K562 (cell line): Measurements from ENCODE around the gene CPNE8. TPM values are rescaled to one million over a fixed set of nuclear protein-coding genes. Genes with fewer than 3 reads are reported as not detected.

Experiments used
- ATAC-seq: fragments of 200-7000 bp; cut with Tn5 transposase; 3 replicates; pipeline ENCODE4 v1.9.1; 2020; ENCODE audit warnings: moderate library complexity
- BruUV-seq: library from RNA; stranded (reverse); fragments of 400-500 nt; replicated peaks from 2 replicates; lab custom pipeline; 2021; lab: Mats Ljungman, UMichigan
- CTCF ChIA-PET: fragments of 300-600 bp; formaldehyde crosslinking; extraction: SDS; loops from one replicate; lab custom pipeline; 2021; ENCODE audit warnings: low intra/inter-chr PET ratio; lab: Yijun Ruan, JAX
- POLR2A ChIA-PET: fragments of 300-600, 350-650 bp; sonication (Branson Sonifier 250); formaldehyde crosslinking; extraction: SDS; loops from one replicate; lab custom pipeline; 2021; ENCODE audit warnings: antibody characterized with exemption, inconsistent platforms; lab: Yijun Ruan, JAX
- DNase-seq, 4 experiments: peaks; one replicate each; pipeline versions ENCODE4 v3.0.0 to v3.0.0-alpha.2; 2011 to 2018; ENCODE audit warnings: low spot score in 3 of 4, mixed read lengths in 3 of 4; ENCODE audit errors: extremely low read depth in 1 of 4
- FAIRE-seq: peaks from 2 replicates; lab custom pipeline; 2011; peaks lifted over from hg19 to GRCh38; lab: Jason Lieb, UNC
- H2AFZ ChIP-seq: 2 replicates; pipeline ENCODE4 v1.6.0; 2011; ENCODE audit warnings: low read depth, low read length, control low read depth, inconsistent platforms
- H3K27ac ChIP-seq: fragments of 200-600 bp; 3 replicates; pipeline ENCODE4 v1.8.0; 2011; ENCODE audit warnings: low read depth, mild to moderate bottlenecking, control low read depth, inconsistent platforms, low read length, moderate library complexity, mixed read lengths; ENCODE audit errors: extremely low read depth
- H3K27me3 ChIP-seq, 2 experiments: fragments of 300-600 bp in 1 of 2; 2 replicates in 1 of 2; 3 replicates in 1 of 2; pipeline versions ENCODE4 v1.6.0 to v1.8.0; 2011; ENCODE audit warnings: inconsistent platforms in 2 of 2, low read length in 2 of 2, mild to moderate bottlenecking in 1 of 2, mixed read lengths in 1 of 2, moderate library complexity in 1 of 2; ENCODE audit not compliant: control insufficient read depth in 2 of 2, insufficient read depth in 2 of 2
- H3K36me3 ChIP-seq: fragments of 300-600 bp; 3 replicates; pipeline ENCODE4 v1.8.0; 2011; ENCODE audit warnings: mild to moderate bottlenecking, low read length, inconsistent platforms; ENCODE audit not compliant: control insufficient read depth, insufficient read depth
- H3K4me1 ChIP-seq, 2 experiments: fragments of 200-600 bp in 1 of 2; replicated peaks in 1 of 2; 2 replicates in 1 of 2; 3 replicates in 1 of 2; pipeline versions ENCODE4 v1.5.1 to v1.8.0; 2011; ENCODE audit warnings: inconsistent platforms in 2 of 2, low read length in 2 of 2, mild to moderate bottlenecking in 1 of 2, mixed read lengths in 1 of 2, moderate library complexity in 1 of 2; ENCODE audit not compliant: control insufficient read depth in 2 of 2, insufficient read depth in 2 of 2
- H3K4me2 ChIP-seq: 2 replicates; pipeline ENCODE4 v1.6.1; 2011; ENCODE audit warnings: low read length, control low read depth, inconsistent platforms, mixed read lengths; ENCODE audit not compliant: insufficient read depth
- H3K4me3 ChIP-seq: fragments of 200-600 bp; sonication (generic), shearing (Covaris generic); 2 replicates; pipeline ENCODE4 v1.5.1; 2016; ENCODE audit warnings: control low read depth, inconsistent platforms
- H3K79me2 ChIP-seq: fragments of 200-600 bp; 3 replicates; pipeline ENCODE4 v1.8.0; 2011; ENCODE audit warnings: low read length, inconsistent platforms; ENCODE audit not compliant: control insufficient read depth, insufficient read depth
- H3K9ac ChIP-seq, 2 experiments: 2 replicates each; pipeline versions ENCODE4 v1.6.0 to v1.6.1; 2011; ENCODE audit warnings: low read depth in 2 of 2, low read length in 2 of 2, control low read depth in 1 of 2, inconsistent platforms in 1 of 2, mild to moderate bottlenecking in 1 of 2, mixed read lengths in 1 of 2; ENCODE audit not compliant: insufficient read depth in 1 of 2
- H3K9me1 ChIP-seq: one replicate; pipeline ENCODE4 v1.6.0; 2011; ENCODE audit warnings: inconsistent platforms, mild to moderate bottlenecking, low read length, moderate library complexity; ENCODE audit not compliant: control insufficient read depth, insufficient read depth
- H3K9me3 ChIP-seq: replicated peaks from 2 replicates; pipeline ENCODE4 v1.5.1; 2011; ENCODE audit warnings: low read depth, low read length, inconsistent platforms; ENCODE audit not compliant: control insufficient read depth, insufficient read depth
- H4K20me1 ChIP-seq: replicated peaks from 2 replicates; pipeline ENCODE4 v1.6.1; 2011; ENCODE audit warnings: low read length, inconsistent platforms, mixed read lengths; ENCODE audit not compliant: control insufficient read depth, insufficient read depth
- ARID1B ChIP-seq: fragments of 450-650 bp; IDR thresholded peaks from 2 replicates; pipeline ENCODE4 v1.6.1; 2016; ENCODE audit warnings: antibody characterized with exemption, mild to moderate bottlenecking, inconsistent platforms
- ETS2 ChIP-seq: IDR thresholded peaks from 2 replicates; pipeline ENCODE4 v1.6.1; 2016; ENCODE audit warnings: borderline replicate concordance, missing genetic modification characterization, mild to moderate bottlenecking, moderate library complexity, missing compliant biosample characterization; ENCODE audit not compliant: poor library complexity, severe bottlenecking
- FOSL1 ChIP-seq: fragments of 200-800 bp; sonication (Bioruptor generic); conservative IDR thresholded peaks from 2 replicates; pipeline ENCODE4 v1.6.1; 2016; ENCODE audit warnings: missing genetic modification characterization, missing compliant biosample characterization
- FOXJ3 ChIP-seq: sonication (generic); formaldehyde crosslinking; IDR thresholded peaks from 2 replicates; pipeline ENCODE4 v1.4.0; 2020; ENCODE audit warnings: mild to moderate bottlenecking, missing genetic modification reagents
- FUS ChIP-seq: fragments of 200-400 bp; formaldehyde crosslinking; optimal IDR thresholded peaks from 2 replicates; pipeline ENCODE3; 2017; ENCODE audit warnings: low read depth, low read length
- GTF2F1 ChIP-seq: IDR thresholded peaks from 2 replicates; pipeline ENCODE4 v1.6.1; 2011; ENCODE audit warnings: low read depth, low read length, improper control_type of control experiment
- NFIX ChIP-seq: fragments of 250-450 bp; sonication (Bioruptor Pico); IDR thresholded peaks from 2 replicates; pipeline ENCODE4 v1.4.0; 2020; ENCODE audit warnings: low read depth, mild to moderate bottlenecking, moderate library complexity
- RBM39 ChIP-seq: fragments of 200-400 bp; formaldehyde crosslinking; optimal IDR thresholded peaks from 2 replicates; pipeline ENCODE3; 2018; ENCODE audit warnings: low read depth, low read length
- RUNX1 ChIP-seq: sonication (generic); IDR thresholded peaks from 2 replicates; pipeline ENCODE4 v1.6.1; 2016; ENCODE audit warnings: antibody characterized with exemption, low read depth
- SIRT6 ChIP-seq: IDR thresholded peaks from one replicate; pipeline ENCODE4 v1.6.1; 2012; ENCODE audit warnings: low read depth, mild to moderate bottlenecking, control low read depth, inconsistent platforms, low read length, moderate library complexity
- SOX6 ChIP-seq: fragments of 450-650 bp; IDR thresholded peaks from 2 replicates; pipeline ENCODE4 v1.6.1; 2014; ENCODE audit warnings: mild to moderate bottlenecking
- SUPT5H ChIP-seq: fragments of 450-650 bp; IDR thresholded peaks from 2 replicates; pipeline ENCODE4 v1.6.1; 2016
- ZKSCAN8 ChIP-seq: fragments of 200-800 bp; sonication (Bioruptor generic); IDR thresholded peaks from 2 replicates; pipeline ENCODE4 v1.6.1; 2016; ENCODE audit warnings: missing genetic modification characterization, missing compliant biosample characterization
- ZNF140 ChIP-seq: fragments of 250-450 bp; sonication (Bioruptor Pico); IDR thresholded peaks from 2 replicates; pipeline ENCODE4 v1.8.0; 2021; ENCODE audit warnings: moderate library complexity, mild to moderate bottlenecking, inconsistent platforms
- ZNF3 ChIP-seq: fragments of 250-450 bp; sonication (Bioruptor Pico); IDR thresholded peaks from 2 replicates; pipeline ENCODE4 v1.5.0; 2021; ENCODE audit warnings: mild to moderate bottlenecking, moderate library complexity
- ZNF436 ChIP-seq: fragments of 250-450, 450-650 bp; sonication (Bioruptor Pico); formaldehyde crosslinking; IDR thresholded peaks from 2 replicates; pipeline ENCODE4 v1.7.0; 2020; ENCODE audit warnings: mild to moderate bottlenecking
- ZNF551 ChIP-seq: fragments of 250-450 bp; sonication (Bioruptor Pico); IDR thresholded peaks from 2 replicates; pipeline ENCODE4 v1.5.0; 2021; ENCODE audit warnings: mild to moderate bottlenecking, moderate library complexity
- ZNF561 ChIP-seq: fragments of 450-650 bp; formaldehyde crosslinking; conservative IDR thresholded peaks from 2 replicates; pipeline ENCODE4 v1.4.0; 2020; ENCODE audit warnings: mild to moderate bottlenecking, moderate library complexity
- ZNF584 ChIP-seq: fragments of 200-800 bp; sonication (Bioruptor generic); IDR thresholded peaks from 2 replicates; pipeline ENCODE4 v1.6.1; 2016; ENCODE audit warnings: low read depth, mild to moderate bottlenecking, missing genetic modification characterization, missing compliant biosample characterization
- ZNF696 ChIP-seq: fragments of 250-450 bp; sonication (Bioruptor Pico); conservative IDR thresholded peaks from 2 replicates; pipeline ENCODE4 v1.4.0; 2020; ENCODE audit warnings: mild to moderate bottlenecking, moderate library complexity
- ZZZ3 ChIP-seq: fragments of 450-650 bp; IDR thresholded peaks from 2 replicates; pipeline ENCODE4 v1.6.1; 2016; ENCODE audit warnings: antibody characterized with exemption, mild to moderate bottlenecking, moderate library complexity
- WGBS: fragments of 100-300 bp; shearing (Covaris generic); methylation state at CpG from one replicate; pipeline ENCODE4 v1.1.6; 2016; ENCODE audit warnings: low coverage, mixed read lengths; ENCODE audit not compliant: insufficient coverage; ENCODE audit errors: missing lambda C conversion rate; 5-methylcytosine and 5-hydroxymethylcytosine counted together
- in situ Hi-C: fragments of 300-500 bp; cut with MboI; formaldehyde crosslinking; loops from 4 replicates; pipeline ENCODE4 v1.15.0; 2018; ENCODE audit warnings: inconsistent platforms, mixed read lengths
- intact Hi-C: fragments of 100-400 bp; cut with micrococcal nuclease; formaldehyde crosslinking; loops from 2 replicates; pipeline ENCODE4 v1.14.2; 2022
- polyA plus RNA-seq, 8 experiments: library from polyadenylated mRNA; depleted of rRNA in 4 of 8; stranded (reverse) in 5 of 8; unstranded in 3 of 8; fragments of >200 nt; fragmentation: Nextera tagmentation in 2 of 8; fragmentation: Illumina TruSeq in 1 of 8; extraction: Ambion mirVana in 2 of 8; extraction: Trizol in 1 of 8; gene quantifications; 2 replicates each; pipeline versions ENCODE4 v1.2.1 to v1.2.3, GENCODE V29; 2011 to 2014; ENCODE audit warnings: inconsistent platforms in 1 of 8, missing spikeins in 1 of 8
- total RNA-seq, 7 experiments: library from RNA; depleted of rRNA in 6 of 7; stranded (reverse); fragments of >200 nt in 6 of 7; fragmentation: Illumina TruSeq in 2 of 7; extraction: Trizol in 2 of 7; gene quantifications; 2 replicates each; pipeline versions ENCODE4 v1.2.1 to v1.2.3, GENCODE V29; 2011 to 2021; ENCODE audit warnings: low replicate concordance in 1 of 7
- TF ChIP-seq, protein P1 (sequence below): fragments of 250-450 bp; sonication (Bioruptor Pico); IDR thresholded peaks from 2 replicates; pipeline ENCODE4 v1.5.0; 2021; ENCODE audit warnings: mild to moderate bottlenecking, borderline replicate concordance

The CPNE8 gene
- total and polyA plus RNA-seq, 9 of the 15 experiments (the other 6 are each of a cell fraction or from before 2014, with no cell fraction given), result 2.4 to 7.0 (median 4.2) TPM

DNA sequence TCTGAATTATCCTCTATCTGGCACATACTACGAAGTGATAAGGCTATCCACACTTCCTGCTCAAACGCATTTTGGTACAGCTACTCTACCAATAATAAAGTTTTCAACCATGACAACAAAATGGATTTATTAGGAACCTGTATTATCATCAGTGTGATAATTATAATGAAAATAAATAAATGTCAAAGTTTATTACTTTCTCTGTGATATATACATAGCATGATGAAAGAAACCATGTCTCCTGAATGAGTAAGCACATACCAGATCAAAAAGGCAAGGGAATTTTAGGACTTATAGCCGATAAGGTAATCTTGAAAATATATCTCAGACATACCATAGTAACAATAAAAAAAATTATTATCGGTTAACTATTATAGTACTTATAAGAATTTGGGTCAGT lies 61.1 kb downstream of the CPNE8 start (continued):
- TF ChIP-seq RUNX1 (no peak), ZZZ3 (no peak), FOSL1 (tag) (no peak), ZNF3 (CRISPR knock-in tag) (no peak), NFIX (CRISPR knock-in tag) (no peak), ETS2 (no peak)
- TF ChIP-seq, protein P1, sequence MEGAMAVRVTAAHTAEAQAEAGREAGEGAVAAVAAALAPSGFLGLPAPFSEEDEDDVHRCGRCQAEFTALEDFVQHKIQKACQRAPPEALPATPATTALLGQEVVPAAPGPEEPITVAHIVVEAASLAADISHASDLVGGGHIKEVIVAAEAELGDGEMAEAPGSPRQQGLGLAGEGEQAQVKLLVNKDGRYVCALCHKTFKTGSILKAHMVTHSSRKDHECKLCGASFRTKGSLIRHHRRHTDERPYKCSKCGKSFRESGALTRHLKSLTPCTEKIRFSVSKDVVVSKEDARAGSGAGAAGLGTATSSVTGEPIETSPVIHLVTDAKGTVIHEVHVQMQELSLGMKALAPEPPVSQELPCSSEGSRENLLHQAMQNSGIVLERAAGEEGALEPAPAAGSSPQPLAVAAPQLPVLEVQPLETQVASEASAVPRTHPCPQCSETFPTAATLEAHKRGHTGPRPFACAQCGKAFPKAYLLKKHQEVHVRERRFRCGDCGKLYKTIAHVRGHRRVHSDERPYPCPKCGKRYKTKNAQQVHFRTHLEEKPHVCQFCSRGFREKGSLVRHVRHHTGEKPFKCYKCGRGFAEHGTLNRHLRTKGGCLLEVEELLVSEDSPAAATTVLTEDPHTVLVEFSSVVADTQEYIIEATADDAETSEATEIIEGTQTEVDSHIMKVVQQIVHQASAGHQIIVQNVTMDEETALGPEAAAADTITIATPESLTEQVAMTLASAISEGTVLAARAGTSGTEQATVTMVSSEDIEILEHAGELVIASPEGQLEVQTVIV (CRISPR knock-in tag), result no peak

DNA sequence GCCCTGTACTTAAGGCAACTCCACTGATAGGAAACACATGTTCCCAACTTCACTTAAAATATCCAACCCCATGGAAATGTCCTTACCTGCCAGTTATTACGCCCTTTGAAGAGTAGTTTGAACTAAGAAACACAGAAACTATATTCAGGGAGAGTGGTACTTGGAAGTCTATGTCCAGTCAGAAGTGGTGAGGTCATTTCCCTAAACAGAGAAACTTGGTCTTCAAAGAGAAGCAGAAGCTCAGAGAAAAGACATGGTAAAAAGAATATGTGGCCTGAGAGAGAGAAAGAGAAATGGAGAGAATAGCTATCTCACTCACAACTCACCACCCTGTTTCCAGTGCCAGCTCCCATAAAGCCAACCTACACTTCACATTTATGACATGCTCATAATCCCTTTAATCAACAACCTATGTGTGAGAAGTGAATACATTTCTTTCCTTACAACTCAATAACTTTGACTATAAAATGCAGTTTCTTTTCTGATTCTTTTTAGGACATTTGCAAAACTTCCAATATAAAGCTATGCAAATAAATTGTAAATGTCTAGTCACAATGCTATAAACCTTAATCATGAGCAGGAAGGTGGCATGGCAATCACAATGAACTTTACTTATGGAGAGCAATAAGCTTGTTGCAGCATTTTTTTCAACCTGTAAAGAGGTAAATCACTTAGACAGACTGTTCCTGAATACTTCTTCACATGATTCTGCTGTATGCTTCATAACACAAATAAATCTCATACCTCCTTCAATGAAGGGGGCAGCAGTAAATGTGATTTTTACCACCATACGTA lies 67.1 kb downstream of the CPNE8 start:
- POLR2A ChIA-PET, result no interaction called here
- 12% methylated on average over 2 of the region's 2 CpGs for WGBS

More for the DNA sequence above, 67.1 kb downstream of the CPNE8 start:
- Histone ChIP-seq H3K4me1 (no peaks in the 10 kb centered on the region), H2AFZ (no peak overlapping the region), H3K9me3 (no peaks in the 10 kb centered on the region), H3K9me1 (no peaks in the 10 kb centered on the region), H3K4me2 (no peak overlapping the region), H3K9ac (no peak overlapping the region), H3K27ac (no peak overlapping the region), H3K36me3 (no peaks in the 10 kb centered on the region), H3K79me2 (no peaks in the 10 kb centered on the region), H3K27me3 (no peaks in the 10 kb centered on the region), H3K4me3 (no peak overlapping the region), H4K20me1 (no peaks in the 10 kb centered on the region)
- FAIRE-seq, result no peak
- no peak for DNase-seq
- in situ Hi-C loops (no loop called here), intact Hi-C loops (no loop called here)
- TF ChIP-seq RBM39 (no peak), ARID1B (no peak), SIRT6 (no peak), SUPT5H (no peak), ZNF561 (CRISPR knock-in tag) (no peak), SOX6 (no peak), ZNF584 (CRISPR knock-in tag) (no peak), ZNF140 (CRISPR knock-in tag) (no peak), ZNF696 (CRISPR knock-in tag) (no peak), FUS (no peak), ZNF436 (no peak), FOXJ3 (no peak), GTF2F1 (no peak), ZKSCAN8 (CRISPR knock-in tag) (no peak), ZNF551 (CRISPR knock-in tag) (no peak)
- no TSS peak for BruUV-seq
- no peak for ATAC-seq
- CTCF ChIA-PET, result no interaction called here
